BLaER1 treated with 17β-estradiol and CSF1 and Interleukin-3, amounts not matched to agents 10 nM and 100 nM (cell line): ENCODE measurements around the gene EFTUD2.

Source experiments
- H3K27ac ChIP-seq, 11 experiments: shearing (Covaris generic); formaldehyde crosslinking; 2 replicates each; pipeline ENCODE4 v1.8.1; 2022
- H3K27me3 ChIP-seq, 11 experiments: shearing (Covaris generic); formaldehyde crosslinking; 2 replicates each; pipeline ENCODE4 v1.8.1; 2022
- H3K36me3 ChIP-seq, 11 experiments: shearing (Covaris generic); formaldehyde crosslinking; 2 replicates each; pipeline ENCODE4 v1.8.1; 2022
- H3K4me1 ChIP-seq, 10 experiments: shearing (Covaris generic); formaldehyde crosslinking; 2 replicates each; pipeline ENCODE4 v1.8.1; 2022
- H3K4me2 ChIP-seq, 11 experiments: shearing (Covaris generic); formaldehyde crosslinking; 2 replicates each; pipeline ENCODE4 v1.8.1; 2022
- H3K4me3 ChIP-seq, 10 experiments: shearing (Covaris generic); formaldehyde crosslinking; 2 replicates each; pipeline ENCODE4 v1.8.1; 2022
- H3K9ac ChIP-seq, 11 experiments: shearing (Covaris generic); formaldehyde crosslinking; 2 replicates each; pipeline ENCODE4 v1.8.1; 2022
- H3K9me3 ChIP-seq, 11 experiments: shearing (Covaris generic); formaldehyde crosslinking; replicated peaks in 1 of 11; 2 replicates each; pipeline ENCODE4 v1.8.1; 2022
- H4K20me1 ChIP-seq, 11 experiments: shearing (Covaris generic); formaldehyde crosslinking; 2 replicates each; pipeline ENCODE4 v1.8.1; 2022
- Cebpa-rat ChIP-seq, 11 experiments: shearing (Covaris generic); IDR thresholded peaks; 2 replicates each; pipeline ENCODE4 v1.8.1; 2022

Gene EFTUD2

GRCh38 chr17:44940317-44940716 is 41.1 kb upstream of the EFTUD2 start:
- peaks cover 0 to 71% (median 44%) of the 10 kb centered on the region in 11 experiments; a peak in 18 of 22 replicates for H4K20me1 ChIP-seq
- H3K4me2 ChIP-seq, result no peak overlapping the region
- peaks cover 0 to 27% (median 23%) of the 10 kb centered on the region in 10 experiments; a peak in 16 of 20 replicates for H3K4me1 ChIP-seq
- peaks cover 0 to under 1% (median 0%) of the 10 kb centered on the region in 11 experiments; a peak in 1 of 22 replicates for H3K9me3 ChIP-seq
- TF ChIP-seq Cebpa-rat (IDR thresholded peaks at IDR 0.05), result no peak
- H3K36me3 ChIP-seq, result peaks cover 0 to 98% (median 88%) of the 10 kb centered on the region in 11 experiments; a peak in 19 of 22 replicates
- no peak overlapping the region for H3K27ac ChIP-seq
- no peaks in the 10 kb centered on the region for H3K27me3 ChIP-seq
- H3K9ac ChIP-seq, result no peak overlapping the region
- H3K4me3 ChIP-seq, result no peak overlapping the region

- Histone ChIP-seq H3K36me3 (peaks cover 8 to 99% (median 91%) of the 10 kb centered on the region in 11 experiments; a peak in 21 of 22 replicates), H3K4me3 (no peak overlapping the region), H3K4me1 (no peaks in the 10 kb centered on the region), H3K9ac (no peak overlapping the region), H3K9me3 (no peaks in the 10 kb centered on the region), H3K27ac (no peak overlapping the region), H3K27me3 (no peaks in the 10 kb centered on the region), H3K4me2 (no peak overlapping the region), H4K20me1 (peaks cover 0 to 79% (median 40%) of the 10 kb centered on the region in 11 experiments; a peak in 14 of 22 replicates)
- no peak for TF ChIP-seq Cebpa-rat (IDR thresholded peaks at IDR 0.05)
These were observed 35.9 kb upstream of the EFTUD2 start for GRCh38 chr17:44935116-44935515.

- Histone ChIP-seq H3K9ac (no peak overlapping the region), H3K4me1 (no peaks in the 10 kb centered on the region), H3K36me3 (peaks cover 8 to 99% (median 91%) of the 10 kb centered on the region in 11 experiments; a peak in 21 of 22 replicates), H3K4me2 (no peak overlapping the region), H3K27me3 (no peaks in the 10 kb centered on the region), H4K20me1 (peaks cover 0 to 75% (median 36%) of the 10 kb centered on the region in 11 experiments; a peak in 14 of 22 replicates), H3K4me3 (no peak overlapping the region), H3K9me3 (no peaks in the 10 kb centered on the region), H3K27ac (no peak overlapping the region)
- TF ChIP-seq Cebpa-rat (IDR thresholded peaks at IDR 0.05), result no peak
These were observed 35.5 kb upstream of the EFTUD2 start for GRCh38 chr17:44934745-44935105.

GRCh38 chr17:44933824-44934744 is 34.8 kb upstream of the EFTUD2 start:
- Histone ChIP-seq H3K27ac (no peak overlapping the region), H3K9me3 (no peaks in the 10 kb centered on the region), H3K27me3 (no peaks in the 10 kb centered on the region), H3K4me1 (no peaks in the 10 kb centered on the region), H3K4me3 (no peak overlapping the region), H3K9ac (no peak overlapping the region), H3K36me3 (peaks cover 8 to 99% (median 93%) of the 10 kb centered on the region in 11 experiments; a peak in 21 of 22 replicates), H4K20me1 (peaks cover 0 to 79% (median 38%) of the 10 kb centered on the region in 11 experiments; a peak in 13 of 22 replicates), H3K4me2 (no peak overlapping the region)
- TF ChIP-seq Cebpa-rat (IDR thresholded peaks at IDR 0.05), result no peak

GRCh38 chr17:44932787-44933097 is 33.5 kb upstream of the EFTUD2 start:
- H3K9ac ChIP-seq, result no peak overlapping the region
- no peaks in the 10 kb centered on the region for H3K27me3 ChIP-seq
- H3K4me3 ChIP-seq, result no peak overlapping the region
- H4K20me1 ChIP-seq, result peaks cover 0 to 84% (median 52%) of the 10 kb centered on the region in 11 experiments; a peak in 14 of 22 replicates
- H3K4me1 ChIP-seq, result peaks cover 0 to 8% (median 3%) of the 10 kb centered on the region in 10 experiments; a peak in 9 of 20 replicates
- H3K4me2 ChIP-seq, result no peak overlapping the region
- no peak for TF ChIP-seq Cebpa-rat (IDR thresholded peaks at IDR 0.05)
- H3K9me3 ChIP-seq, result no peaks in the 10 kb centered on the region
- no peak overlapping the region for H3K27ac ChIP-seq
- peaks cover 8 to 99% (median 95%) of the 10 kb centered on the region in 11 experiments; a peak in 21 of 22 replicates for H3K36me3 ChIP-seq

- no peak overlapping the region for H3K9ac ChIP-seq
- no peak overlapping the region for H3K4me2 ChIP-seq
- H3K36me3 ChIP-seq, result peaks cover 8 to 99% (median 97%) of the 10 kb centered on the region in 11 experiments; a peak in 21 of 22 replicates
- no peak overlapping the region for H3K27ac ChIP-seq
- peaks cover 0 to 12% (median 8%) of the 10 kb centered on the region in 10 experiments; a peak in 13 of 20 replicates for H3K4me1 ChIP-seq
- no peak overlapping the region for H3K4me3 ChIP-seq
- no peaks in the 10 kb centered on the region for H3K9me3 ChIP-seq
- peaks cover 0 to 88% (median 54%) of the 10 kb centered on the region in 11 experiments; a peak in 14 of 22 replicates for H4K20me1 ChIP-seq
- no peaks in the 10 kb centered on the region for H3K27me3 ChIP-seq
- TF ChIP-seq Cebpa-rat (IDR thresholded peaks at IDR 0.05), result no peak
These were observed 33.0 kb upstream of the EFTUD2 start for GRCh38 chr17:44932096-44932786.

GRCh38 chr17:44931376-44931775 is 32.1 kb upstream of the EFTUD2 start:
- Histone ChIP-seq H3K9ac (0 out of 22 replicates have a peak overlapping the region, but pooled peaks of 1 of the 11 experiments have one; percentile 9), H3K27ac (no peak overlapping the region), H3K27me3 (no peaks in the 10 kb centered on the region), H3K36me3 (peaks cover 8 to 100% (median 99%) of the 10 kb centered on the region in 11 experiments; a peak in 21 of 22 replicates), H3K4me1 (peaks cover 0 to 18% (median 12%) of the 10 kb centered on the region in 10 experiments; a peak in 14 of 20 replicates), H4K20me1 (peaks cover 0 to 89% (median 55%) of the 10 kb centered on the region in 11 experiments; a peak in 14 of 22 replicates), H3K4me2 (no peak overlapping the region), H3K9me3 (no peaks in the 10 kb centered on the region), H3K4me3 (no peak overlapping the region)
- TF ChIP-seq Cebpa-rat (IDR thresholded peaks at IDR 0.05), result no peak

- TF ChIP-seq Cebpa-rat (IDR thresholded peaks at IDR 0.05), result no peak
- Histone ChIP-seq H3K27me3 (no peaks in the 10 kb centered on the region), H3K4me3 (no peak overlapping the region), H3K9ac (0 out of 22 replicates have a peak overlapping the region, but pooled peaks of 1 of the 11 experiments have one; percentile 9), H3K4me2 (no peak overlapping the region), H3K27ac (no peak overlapping the region), H4K20me1 (peaks cover 0 to 90% (median 53%) of the 10 kb centered on the region in 11 experiments; a peak in 14 of 22 replicates), H3K4me1 (peaks cover 0 to 18% (median 12%) of the 10 kb centered on the region in 10 experiments; a peak in 14 of 20 replicates), H3K36me3 (peaks cover 8 to 100% (median 100%) of the 10 kb centered on the region in 11 experiments; a peak in 21 of 22 replicates), H3K9me3 (no peaks in the 10 kb centered on the region)
These were observed 31.4 kb upstream of the EFTUD2 start for GRCh38 chr17:44930667-44931066.
